CD8-positive, alpha-beta memory T cell (primary cell): ENCODE data around the gene CDC73. TPM values are rescaled to one million over a fixed set of nuclear protein-coding genes. Genes with fewer than 3 reads are reported as not detected.
A peak's percentile ranks its signal among the peaks of the same experiment; 100 is the strongest.

ENCODE experiments used
- CTCF ChIA-PET: fragments of 350-600 bp; sonication (Branson Sonifier 250); formaldehyde crosslinking; loops from one replicate; lab custom pipeline; 2021; ENCODE audit warnings: antibody characterized with exemption; lab: Charles Lee
- POLR2A ChIA-PET: fragments of 350-600 bp; sonication (Branson Sonifier 250); formaldehyde crosslinking; loops from one replicate; lab custom pipeline; 2021; ENCODE audit warnings: antibody characterized with exemption; lab: Charles Lee
- DNase-seq, 5 donors: peaks; one replicate each; pipeline versions ENCODE4 v3.0.0 to v3.0.0-alpha.2; 2020 to 2022; ENCODE audit warnings: mixed read lengths in 1 of 5
- H3K27ac ChIP-seq: one replicate; pipeline ENCODE4 v1.7.0; 2013; ENCODE audit warnings: low read depth, mild to moderate bottlenecking, low read length, moderate library complexity
- H3K27me3 ChIP-seq: 2 replicates; pipeline ENCODE4 v1.7.0; 2013; ENCODE audit warnings: low read length, mild to moderate bottlenecking; ENCODE audit not compliant: insufficient read depth, poor library complexity, severe bottlenecking
- H3K36me3 ChIP-seq: 2 replicates; pipeline ENCODE4 v1.7.0; 2013; ENCODE audit warnings: mild to moderate bottlenecking, low read length, moderate library complexity; ENCODE audit not compliant: insufficient read depth
- H3K4me1 ChIP-seq: 2 replicates; pipeline ENCODE4 v1.7.0; 2013; ENCODE audit warnings: mild to moderate bottlenecking, low read length, moderate library complexity; ENCODE audit not compliant: insufficient read depth
- H3K4me3 ChIP-seq: 2 replicates; pipeline ENCODE4 v1.7.0; 2013; ENCODE audit warnings: mild to moderate bottlenecking, low read length
- H3K9me3 ChIP-seq: 2 replicates; pipeline ENCODE4 v1.7.0; 2013; ENCODE audit warnings: mild to moderate bottlenecking, low read length
- H3K27ac Mint-ChIP-seq, 8 donors: one replicate each; pipeline ENCODE4 v1.8.0; 2020 to 2021; ENCODE audit warnings: mixed read lengths in 8 of 8, mild to moderate bottlenecking in 6 of 8, inconsistent platforms in 3 of 8, moderate library complexity in 3 of 8
- H3K27me3 Mint-ChIP-seq, 2 donors: one replicate each; pipeline ENCODE4 v1.8.0; 2020 to 2021; ENCODE audit warnings: mixed read lengths in 2 of 2, mild to moderate bottlenecking in 1 of 2, moderate library complexity in 1 of 2
- H3K36me3 Mint-ChIP-seq, 3 donors: one replicate each; pipeline ENCODE4 v1.8.0; 2020 to 2021; ENCODE audit warnings: mixed read lengths in 3 of 3, inconsistent platforms in 1 of 3, mild to moderate bottlenecking in 1 of 3
- H3K4me1 Mint-ChIP-seq, 3 donors: one replicate each; pipeline ENCODE4 v1.8.0; 2020 to 2021; ENCODE audit warnings: mixed read lengths in 3 of 3, inconsistent platforms in 1 of 3, mild to moderate bottlenecking in 1 of 3
- H3K4me3 Mint-ChIP-seq, 7 donors: one replicate each; pipeline ENCODE4 v1.8.0; 2020 to 2021; ENCODE audit warnings: mixed read lengths in 7 of 7, mild to moderate bottlenecking in 6 of 7, moderate library complexity in 4 of 7, inconsistent platforms in 2 of 7
- H3K9me3 Mint-ChIP-seq, 5 donors: one replicate each; pipeline ENCODE4 v1.8.0; 2020 to 2022; ENCODE audit warnings: mixed read lengths in 5 of 5, mild to moderate bottlenecking in 3 of 5, moderate library complexity in 2 of 5, inconsistent platforms in 1 of 5
- polyA plus RNA-seq: library from polyadenylated mRNA; unstranded; fragments of 300-500 nt; fragmentation: Illumina TruSeq; gene quantifications from one replicate; pipeline ENCODE4 v1.2.3, GENCODE V29; 2021
- total RNA-seq, 2 experiments: library from RNA; stranded (reverse); gene quantifications; one replicate each; pipeline ENCODE4 v1.2.3, GENCODE V29; 2021

Gene CDC73
- total and polyA plus RNA-seq, 3 experiments from 2014 or later, result 58.5 to 63.8 (median 59.8) TPM

DNA sequence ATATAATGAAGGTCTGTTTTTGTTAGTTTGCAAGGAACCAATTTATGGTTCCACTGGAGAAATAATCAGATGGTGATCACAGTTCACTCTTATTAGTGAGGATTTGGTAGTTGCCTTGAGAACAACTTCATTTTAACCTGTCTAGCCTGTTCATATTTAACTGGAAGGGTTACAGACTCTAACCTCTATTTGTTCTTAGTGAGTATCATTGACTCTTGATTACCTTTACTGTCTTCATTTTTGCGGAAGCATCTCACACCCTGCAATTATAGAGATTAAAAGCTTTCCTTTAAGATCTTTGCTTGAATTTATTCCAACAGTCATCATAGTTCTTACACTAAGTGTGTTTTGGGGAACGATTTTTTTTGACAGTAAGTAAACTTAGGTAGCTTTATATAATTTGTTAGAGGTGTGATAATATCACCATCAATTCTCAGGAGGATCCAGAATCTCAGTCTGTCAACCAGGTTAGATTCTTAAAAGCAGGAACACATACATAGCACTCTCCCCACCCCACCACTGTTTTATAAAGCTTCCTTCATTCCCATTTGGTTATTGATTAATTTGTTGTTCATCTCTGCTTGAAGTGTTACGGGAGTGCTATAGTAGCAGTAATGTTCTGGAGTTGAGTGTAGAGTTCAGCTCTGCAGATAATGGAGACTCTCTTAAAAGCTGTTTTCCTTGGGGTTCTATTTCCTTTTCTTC, 34.4 kb downstream of the CDC73 start:
- peaks cover 3% of the 10 kb centered on the region for H3K36me3 ChIP-seq
- Mint-ChIP-seq H3K4me3 (no peak overlapping the region), H3K27me3 (no peaks in the 10 kb centered on the region), H3K27ac (peak overlapping the region in 7 of 8 donors; percentile 0 to 87 (median 30)), H3K9me3 (no peaks in the 10 kb centered on the region), H3K4me1 (peaks cover 40 to 57% (median 53%) of the 10 kb centered on the region in 3 donors), H3K36me3 (peaks cover 0 to 57% (median 18%) of the 10 kb centered on the region in 3 donors)
- POLR2A ChIA-PET, result no interaction called here
- DNase-seq, result no peak
- H3K4me3 ChIP-seq, result no peak overlapping the region
- CTCF ChIA-PET, result no interaction called here
- H3K27ac ChIP-seq, result no peak overlapping the region
- H3K27me3 ChIP-seq, result no peaks in the 10 kb centered on the region
- peaks cover 8% of the 10 kb centered on the region for H3K4me1 ChIP-seq
- H3K9me3 ChIP-seq, result no peaks in the 10 kb centered on the region

DNA sequence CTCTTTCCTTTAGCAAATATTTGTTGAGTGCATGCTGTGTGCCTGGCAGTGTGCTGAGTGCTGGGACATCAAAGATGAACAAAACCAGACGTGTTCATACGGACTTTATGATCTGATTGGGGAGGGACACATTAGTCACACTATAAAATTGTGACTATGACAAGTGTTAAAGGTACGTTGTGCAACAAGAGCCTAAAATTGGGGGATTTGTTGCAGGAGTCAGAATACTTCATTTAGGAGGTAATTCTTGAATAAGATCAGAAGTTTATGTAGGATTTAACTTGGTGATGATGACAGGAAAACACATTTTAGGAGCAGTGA, 35.0 kb downstream of the CDC73 start:
- ChIA-PET POLR2A (no interaction called here), CTCF (no interaction called here)
- Histone ChIP-seq H3K27me3 (no peaks in the 10 kb centered on the region), H3K27ac (no peak overlapping the region), H3K4me1 (peaks cover 8% of the 10 kb centered on the region), H3K9me3 (no peaks in the 10 kb centered on the region), H3K36me3 (no peaks in the 10 kb centered on the region), H3K4me3 (no peak overlapping the region)
- DNase-seq, result no peak
- Mint-ChIP-seq H3K36me3 (peaks cover 0 to 53% (median 18%) of the 10 kb centered on the region in 3 donors), H3K27me3 (no peaks in the 10 kb centered on the region), H3K27ac (peak overlapping the region in 6 of 8 donors; percentile 0 to 87 (median 26)), H3K4me3 (no peak overlapping the region), H3K4me1 (peaks cover 40 to 57% (median 53%) of the 10 kb centered on the region in 3 donors), H3K9me3 (no peaks in the 10 kb centered on the region)

DNA sequence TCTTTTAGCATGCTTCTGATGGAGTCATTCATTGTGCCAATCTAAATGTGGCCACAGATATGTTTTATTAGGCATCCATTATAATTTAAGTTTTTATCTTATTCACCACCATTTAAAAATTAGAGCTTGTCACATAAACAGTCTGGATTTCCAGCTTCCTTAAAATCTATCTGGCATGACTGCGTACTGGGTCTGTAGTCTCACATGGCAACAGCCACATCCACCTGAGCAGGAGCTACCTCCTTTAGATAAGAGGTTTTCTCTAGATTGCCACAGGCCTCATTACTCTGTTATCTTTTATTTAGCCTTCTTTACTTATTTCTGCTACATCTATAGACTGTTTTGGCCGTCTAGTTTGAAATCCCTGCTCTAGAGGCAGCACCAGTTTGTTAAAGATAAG, 35.5 kb downstream of the CDC73 start:
- no peak for DNase-seq
- Mint-ChIP-seq H3K4me3 (no peak overlapping the region), H3K4me1 (peaks cover 40 to 57% (median 53%) of the 10 kb centered on the region in 3 donors), H3K36me3 (peaks cover 0 to 48% (median 17%) of the 10 kb centered on the region in 3 donors), H3K9me3 (no peaks in the 10 kb centered on the region), H3K27me3 (no peaks in the 10 kb centered on the region), H3K27ac (peak overlapping the region in 4 of 8 donors; percentile 0 to 81 (median 16))
- H3K27me3 ChIP-seq, result no peaks in the 10 kb centered on the region
- ChIA-PET POLR2A (no interaction called here), CTCF (interaction anchor here (0.7 to 1.5 kb wide), 2 partner anchors 14 to 35 kb away, joined by 3 to 4 read pairs; no protein-coding TSS in a partner anchor)
- H3K9me3 ChIP-seq, result no peaks in the 10 kb centered on the region
- H3K4me1 ChIP-seq, result peaks cover 8% of the 10 kb centered on the region
- peaks cover under 1% of the 10 kb centered on the region for H3K36me3 ChIP-seq
- no peak overlapping the region for H3K4me3 ChIP-seq
- H3K27ac ChIP-seq, result no peak overlapping the region

DNA sequence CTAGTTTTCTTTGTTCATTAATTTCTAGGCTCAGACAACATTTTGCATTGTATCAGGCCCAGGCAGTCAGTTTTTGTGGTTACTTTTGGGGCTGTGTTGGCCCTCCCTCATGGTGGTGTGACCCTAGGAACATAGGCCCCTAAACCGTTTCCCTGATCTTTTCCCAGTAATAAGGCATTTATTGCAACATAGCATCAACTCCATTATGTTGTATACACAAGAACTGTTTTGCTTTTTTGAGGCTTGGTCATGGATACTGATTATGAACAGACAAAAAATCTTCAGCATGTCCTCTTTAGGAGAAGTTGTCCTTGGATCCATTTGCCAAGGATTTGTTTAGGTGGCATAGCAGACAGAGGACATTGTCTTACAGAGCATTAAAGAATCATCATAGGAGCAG, 54.3 kb downstream of the CDC73 start:
- no peaks in the 10 kb centered on the region for H3K27me3 Mint-ChIP-seq

DNA sequence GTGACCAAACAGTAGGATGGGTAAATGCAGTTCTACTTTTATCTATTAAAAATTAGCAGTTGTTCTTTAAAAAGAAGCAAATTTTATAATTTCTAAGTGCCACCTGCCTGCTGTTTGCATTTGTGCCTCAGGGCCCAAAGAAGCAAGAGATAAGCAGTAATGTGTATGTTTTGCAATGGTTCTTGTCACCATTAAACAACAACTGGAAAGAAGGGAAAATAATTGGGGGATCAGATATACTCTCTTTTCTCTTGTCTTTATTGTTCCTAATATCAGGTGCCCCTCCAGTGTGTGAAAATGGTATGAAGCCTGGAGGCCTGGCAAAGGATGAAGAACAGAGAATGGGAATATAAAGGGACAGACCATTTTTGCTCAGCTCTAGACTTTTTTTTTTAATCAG, 55.0 kb downstream of the CDC73 start:
- Histone ChIP-seq H3K36me3 (no peaks in the 10 kb centered on the region), H3K4me1 (peaks cover 6% of the 10 kb centered on the region), H3K27ac (no peak overlapping the region), H3K27me3 (no peaks in the 10 kb centered on the region), H3K9me3 (no peaks in the 10 kb centered on the region), H3K4me3 (no peak overlapping the region)
- Mint-ChIP-seq H3K4me1 (peaks cover 30 to 78% (median 72%) of the 10 kb centered on the region in 3 donors), H3K9me3 (peaks cover 0 to 27% (median 0%) of the 10 kb centered on the region in 5 donors), H3K36me3 (peaks cover 16 to 57% (median 27%) of the 10 kb centered on the region in 3 donors), H3K27me3 (no peaks in the 10 kb centered on the region), H3K4me3 (no peak overlapping the region), H3K27ac (peak overlapping the region in 3 of 8 donors; percentile 23 to 37 (median 28))
- DNase-seq, result no peak
- POLR2A ChIA-PET, result no interaction called here
- CTCF ChIA-PET, result interaction anchor here (0.7 kb wide), 1 partner anchor 182 kb away, joined by 3 read pairs; no protein-coding TSS in a partner anchor

More for the DNA sequence above, 54.3 kb downstream of the CDC73 start:
- no peak overlapping the region for H3K4me3 ChIP-seq
- no peak for DNase-seq
- peaks cover 16 to 56% (median 25%) of the 10 kb centered on the region in 3 donors for H3K36me3 Mint-ChIP-seq
- no peaks in the 10 kb centered on the region for H3K36me3 ChIP-seq
- H3K27ac Mint-ChIP-seq, result peak overlapping the region in 4 of 8 donors; percentile 5 to 59 (median 16)
- H3K4me3 Mint-ChIP-seq, result no peak overlapping the region
- H3K27ac ChIP-seq, result no peak overlapping the region
- POLR2A ChIA-PET, result no interaction called here
- H3K4me1 ChIP-seq, result peaks cover 6% of the 10 kb centered on the region
- peaks cover 28 to 71% (median 71%) of the 10 kb centered on the region in 3 donors for H3K4me1 Mint-ChIP-seq
- no peaks in the 10 kb centered on the region for H3K9me3 ChIP-seq
- no peaks in the 10 kb centered on the region for H3K27me3 ChIP-seq
- peaks cover 0 to 22% (median 0%) of the 10 kb centered on the region in 5 donors for H3K9me3 Mint-ChIP-seq
- CTCF ChIA-PET, result no interaction called here

DNA sequence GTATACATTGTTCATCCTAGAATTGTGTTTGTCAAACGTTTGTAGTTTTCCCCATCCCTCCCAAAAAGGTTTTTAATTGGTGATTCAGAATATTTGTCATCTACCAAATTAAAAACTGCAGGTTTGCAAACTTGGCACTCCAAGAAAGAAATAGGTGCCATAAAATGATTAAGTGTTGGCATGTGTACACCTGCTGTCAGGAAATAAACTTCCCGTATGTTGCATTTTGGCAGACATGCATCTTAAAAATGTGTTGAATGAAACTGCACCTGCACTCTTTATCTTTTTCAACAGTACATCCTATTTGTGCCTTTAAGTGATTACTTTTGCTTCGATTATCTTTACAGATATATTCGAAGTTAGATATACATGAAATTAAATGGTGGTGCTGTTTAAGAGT, 57.3 kb downstream of the CDC73 start:
- no peak overlapping the region for H3K4me3 Mint-ChIP-seq
- CTCF ChIA-PET, result no interaction called here
- Histone ChIP-seq H3K36me3 (no peaks in the 10 kb centered on the region), H3K4me1 (peaks cover 11% of the 10 kb centered on the region), H3K9me3 (no peaks in the 10 kb centered on the region), H3K27me3 (no peaks in the 10 kb centered on the region), H3K4me3 (no peak overlapping the region), H3K27ac (no peak overlapping the region)
- H3K27ac Mint-ChIP-seq, result no peak overlapping the region
- no peak for DNase-seq
- POLR2A ChIA-PET, result no interaction called here
- peaks cover 0 to 30% (median 0%) of the 10 kb centered on the region in 5 donors for H3K9me3 Mint-ChIP-seq
- H3K27me3 Mint-ChIP-seq, result no peaks in the 10 kb centered on the region
- peaks cover 11 to 55% (median 25%) of the 10 kb centered on the region in 3 donors for H3K36me3 Mint-ChIP-seq
- H3K4me1 Mint-ChIP-seq, result peaks cover 30 to 75% (median 67%) of the 10 kb centered on the region in 3 donors

DNA sequence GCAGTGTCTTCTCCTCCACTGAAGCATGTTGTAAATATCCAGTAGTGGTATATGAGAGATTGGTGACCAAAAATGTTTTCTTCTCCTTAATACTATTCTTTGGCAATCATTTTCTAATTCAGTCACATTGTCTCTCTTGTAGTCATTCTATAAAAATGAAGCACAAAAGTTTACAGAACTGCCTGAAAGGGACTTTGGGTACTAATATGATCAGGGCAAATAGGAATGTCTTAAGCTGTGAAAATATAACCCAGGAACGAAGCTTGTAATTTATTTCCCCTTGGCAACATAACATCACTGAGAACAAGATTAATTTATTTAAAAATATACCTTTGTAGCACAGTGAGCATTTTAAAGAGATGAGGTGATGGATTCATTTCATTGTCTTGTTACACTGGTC, 59.7 kb downstream of the CDC73 start:
- peak overlapping the region in 2 of 8 donors; percentile 35 to 51 for H3K27ac Mint-ChIP-seq
- POLR2A ChIA-PET, result no interaction called here
- H3K36me3 Mint-ChIP-seq, result peaks cover 4 to 38% (median 26%) of the 10 kb centered on the region in 3 donors
- Histone ChIP-seq H3K27me3 (no peaks in the 10 kb centered on the region), H3K4me3 (no peak overlapping the region), H3K36me3 (no peaks in the 10 kb centered on the region), H3K4me1 (peaks cover 20% of the 10 kb centered on the region), H3K9me3 (no peaks in the 10 kb centered on the region), H3K27ac (no peak overlapping the region)
- CTCF ChIA-PET, result no interaction called here
- peaks cover 40 to 75% (median 72%) of the 10 kb centered on the region in 3 donors for H3K4me1 Mint-ChIP-seq
- peak overlapping the region in 3 of 7 donors; percentile 3 to 8 (median 5) for H3K4me3 Mint-ChIP-seq
- H3K9me3 Mint-ChIP-seq, result peaks cover 0 to 26% (median 0%) of the 10 kb centered on the region in 5 donors
- H3K27me3 Mint-ChIP-seq, result no peaks in the 10 kb centered on the region
- no peak for DNase-seq

DNA sequence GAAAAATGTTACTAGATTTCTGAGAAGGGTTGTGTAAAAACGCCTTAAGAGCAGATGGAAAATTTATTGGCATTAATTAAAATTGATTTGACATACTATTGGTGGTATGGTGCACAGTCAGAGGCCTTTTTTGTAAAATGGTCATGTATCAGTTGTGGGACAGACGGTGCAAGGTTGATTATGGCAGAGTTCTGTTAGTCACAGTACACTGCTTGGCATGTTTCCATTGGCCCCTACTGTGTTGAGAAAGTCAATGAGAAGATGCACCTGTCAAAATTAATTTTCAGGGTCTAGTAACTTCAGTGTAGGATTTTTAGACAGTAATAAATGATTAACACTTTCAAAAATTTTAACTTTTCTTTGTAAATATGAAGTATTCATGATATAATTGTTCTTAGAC, 60.2 kb downstream of the CDC73 start:
- Histone ChIP-seq H3K4me1 (peaks cover 20% of the 10 kb centered on the region), H3K27me3 (no peaks in the 10 kb centered on the region), H3K4me3 (no peak overlapping the region), H3K9me3 (no peaks in the 10 kb centered on the region), H3K27ac (no peak overlapping the region), H3K36me3 (no peaks in the 10 kb centered on the region)
- peaks cover 4 to 33% (median 23%) of the 10 kb centered on the region in 3 donors for H3K36me3 Mint-ChIP-seq
- peaks cover 0 to 23% (median 0%) of the 10 kb centered on the region in 5 donors for H3K9me3 Mint-ChIP-seq
- CTCF ChIA-PET, result no interaction called here
- no peak for DNase-seq
- H3K27ac Mint-ChIP-seq, result peak overlapping the region in 2 of 8 donors; percentile 7 to 51
- H3K4me1 Mint-ChIP-seq, result peaks cover 40 to 75% (median 74%) of the 10 kb centered on the region in 3 donors
- POLR2A ChIA-PET, result no interaction called here
- H3K27me3 Mint-ChIP-seq, result no peaks in the 10 kb centered on the region
- peak overlapping the region in 3 of 7 donors; percentile 3 to 6 (median 5) for H3K4me3 Mint-ChIP-seq
